ENCODE measurements around the gene AQR. TPM values are rescaled to one million over a fixed set of nuclear protein-coding genes. Genes with fewer than 3 reads are reported as not detected.

Gene AQR
- total and polyA plus RNA-seq, 2 of the 8 experiments (the other 6 are each of a cell fraction or from before 2014, with no cell fraction given) = 34.5 to 57.6 TPM

DNA sequence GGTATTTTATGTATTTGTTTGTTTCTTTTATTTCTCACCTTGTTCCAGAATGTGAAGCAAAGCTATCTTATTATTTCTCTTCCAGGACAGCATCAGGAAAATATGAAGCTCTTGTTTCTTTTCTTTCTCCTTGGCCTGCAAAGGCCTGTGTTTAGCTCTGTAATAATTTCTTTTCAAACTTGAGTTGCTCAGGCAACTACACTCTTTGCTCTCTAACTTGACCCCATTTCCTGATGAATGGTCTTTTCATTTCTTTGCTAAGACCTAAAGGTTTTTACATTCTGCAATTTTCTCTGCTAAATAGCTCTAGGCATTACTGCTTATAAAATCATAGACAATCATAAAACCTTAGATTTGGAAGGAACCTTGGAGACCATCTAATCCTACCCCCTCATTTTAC is 44.7 kb upstream of the AQR start:
- H2AFZ ChIP-seq (ENCODE audit: low read length) = no peak overlapping the region
- no peak overlapping the region for H3K27ac ChIP-seq (ENCODE audit: low read depth, low read length)
- FAIRE-seq (no peak), DNase-seq (ENCODE audit: low read depth in 1 of 2, low spot score in 2 of 2) (no peak)
- H3K18ac ChIP-seq (ENCODE audit: extremely low read depth, low read length) = no peak overlapping the region
- no peak overlapping the region for H4K91ac ChIP-seq (replicated peaks; ENCODE audit: insufficient read length, low read length)
- no peak overlapping the region for H3K23ac ChIP-seq (ENCODE audit: insufficient read length)
- H3K14ac ChIP-seq (ENCODE audit: insufficient read length) = no peak overlapping the region
- H3K4me1 ChIP-seq (replicated peaks in 1 of 4; ENCODE audit: control insufficient read depth in 3 of 4, insufficient read depth in 4 of 4, low read length in 3 of 4) = peaks cover 0 to 4% (median 2%) of the 10 kb centered on the region in 4 experiments; a peak in 3 of 7 replicates
- no peak overlapping the region for H4K8ac ChIP-seq (ENCODE audit: extremely low read depth, insufficient read depth, low read length)
- H3K9me3 ChIP-seq (ENCODE audit: insufficient read depth in 2 of 2, low read depth in 1 of 2, low read length in 1 of 2) = no peaks in the 10 kb centered on the region
- H3K27me3 ChIP-seq (replicated peaks in 1 of 4; ENCODE audit: control insufficient read depth in 3 of 4, extremely low read depth in 1 of 4, insufficient read depth in 3 of 4, low read length in 3 of 4) = no peaks in the 10 kb centered on the region
- H2BK20ac ChIP-seq (ENCODE audit: low read length) = no peak overlapping the region
- H3K4ac ChIP-seq (replicated peaks; ENCODE audit: insufficient read length, low read depth, low read length) = no peak overlapping the region
- H3K56ac ChIP-seq (replicated peaks; ENCODE audit: insufficient read length, low read depth, low read length) = no peak overlapping the region
- H2BK5ac ChIP-seq (ENCODE audit: low read depth, low read length) = no peak overlapping the region
- H2BK15ac ChIP-seq (ENCODE audit: low read length) = no peak overlapping the region
- no peaks in the 10 kb centered on the region for H3K36me3 ChIP-seq (ENCODE audit: control insufficient read depth in 2 of 4, insufficient read depth in 4 of 4, low read length in 3 of 4)
- H3K4me2 ChIP-seq (ENCODE audit: insufficient read depth in 1 of 2, low read depth in 2 of 2, low read length in 2 of 2) = no peak overlapping the region
- no peak overlapping the region for H2BK120ac ChIP-seq (replicated peaks; ENCODE audit: low read depth, low read length)
- no peaks in the 10 kb centered on the region for H3K79me2 ChIP-seq (ENCODE audit: control insufficient read depth in 1 of 2, insufficient read depth in 2 of 2, low read length in 2 of 2)
- no peak overlapping the region for H4K5ac ChIP-seq (ENCODE audit: insufficient read length, low read depth, low read length)
- H2AK5ac ChIP-seq (ENCODE audit: low read depth, low read length) = no peak overlapping the region
- H3K9ac ChIP-seq (replicated peaks in 1 of 4; ENCODE audit: extremely low read depth in 1 of 4, low read depth in 3 of 4, low read length in 3 of 4) = no peak overlapping the region
- no peaks in the 10 kb centered on the region for H3K23me2 ChIP-seq (ENCODE audit: low read depth, low read length)
- no peaks in the 10 kb centered on the region for H4K20me1 ChIP-seq (replicated peaks in 1 of 2; ENCODE audit: control insufficient read depth in 1 of 2, insufficient read depth in 2 of 2, low read length in 2 of 2)
- no peak overlapping the region for H3K4me3 ChIP-seq (ENCODE audit: extremely low read depth in 1 of 4, insufficient read depth in 2 of 4, low read depth in 3 of 4, low read length in 4 of 4)
- ChIA-PET CTCF (ENCODE audit: partially characterized antibody) (interaction anchor here (1.0 to 1.3 kb wide), 3 partner anchors 10 to 19 kb away, joined by 3 to 4 read pairs (median 3); no protein-coding TSS in a partner anchor), POLR2A (ENCODE audit: partially characterized antibody) (no interaction called here)
- no peaks in the 10 kb centered on the region for H3K79me1 ChIP-seq (ENCODE audit: low read depth, low read length)
- H2BK12ac ChIP-seq (ENCODE audit: low read depth, low read length) = no peak overlapping the region
- TF ChIP-seq EP300 (IDR thresholded peaks at IDR 0.05; ENCODE audit: borderline replicate concordance in 1 of 2, low read depth in 2 of 2, low read length in 2 of 2) (no peak), JUND (IDR thresholded peaks at IDR 0.05; ENCODE audit: low read length) (no peak), POLR2A (IDR thresholded peaks at IDR 0.05; ENCODE audit: control extremely low read depth in 1 of 2, low read depth in 2 of 2, low read length in 2 of 2) (no peak), POLR2AphosphoS5 (IDR thresholded peaks at IDR 0.05; ENCODE audit: low read depth, low read length) (no peak), CHD1 (IDR thresholded peaks at IDR 0.05; ENCODE audit: low read depth, low read length) (no peak), SP4 (IDR thresholded peaks at IDR 0.05; ENCODE audit: low read length) (no peak), FOSL1 (IDR thresholded peaks at IDR 0.05; ENCODE audit: insufficient read depth, low read depth, low read length) (no peak), SIX5 (IDR thresholded peaks at IDR 0.05; ENCODE audit: low read depth, low read length) (no peak), KDM1A (IDR thresholded peaks at IDR 0.05; ENCODE audit: borderline replicate concordance, low read length) (no peak)
- TF ChIP-seq, protein P1, sequence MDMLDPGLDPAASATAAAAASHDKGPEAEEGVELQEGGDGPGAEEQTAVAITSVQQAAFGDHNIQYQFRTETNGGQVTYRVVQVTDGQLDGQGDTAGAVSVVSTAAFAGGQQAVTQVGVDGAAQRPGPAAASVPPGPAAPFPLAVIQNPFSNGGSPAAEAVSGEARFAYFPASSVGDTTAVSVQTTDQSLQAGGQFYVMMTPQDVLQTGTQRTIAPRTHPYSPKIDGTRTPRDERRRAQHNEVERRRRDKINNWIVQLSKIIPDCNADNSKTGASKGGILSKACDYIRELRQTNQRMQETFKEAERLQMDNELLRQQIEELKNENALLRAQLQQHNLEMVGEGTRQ (IDR thresholded peaks at IDR 0.05; ENCODE audit: low read length) = no peak
